ENCODE results near the gene PNMA6E. TPM values are rescaled to one million over a fixed set of nuclear protein-coding genes. Genes with fewer than 3 reads are reported as not detected.

PNMA6E gene
- total RNA-seq, 4 donors from 2014 or later: not detected

DNA sequence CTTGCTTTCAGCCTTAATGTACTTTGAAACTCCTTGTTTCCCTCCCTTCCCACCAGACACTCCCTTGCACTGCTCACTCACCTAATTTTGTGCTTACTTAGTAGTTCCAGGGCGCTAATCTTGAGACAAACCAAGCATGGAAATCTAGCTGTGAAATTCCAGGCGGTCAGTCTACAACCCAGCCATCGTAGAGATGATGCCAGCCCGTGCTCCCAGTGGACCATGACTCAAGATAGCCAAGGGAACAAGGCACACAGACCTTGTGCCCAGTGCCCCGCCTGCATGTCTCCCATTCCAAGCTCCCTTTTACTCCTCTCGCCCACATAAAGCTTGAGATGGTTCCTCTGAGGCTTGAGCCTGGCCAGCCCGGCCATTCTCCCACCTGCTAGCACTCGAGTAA is 33.7 kb upstream of the PNMA6E start:
- TF ChIP-seq POLR2A (IDR thresholded peaks at IDR 0.05) (no peak), EP300 (IDR thresholded peaks at IDR 0.05) (no peak)
- TF ChIP-seq, protein P1, sequence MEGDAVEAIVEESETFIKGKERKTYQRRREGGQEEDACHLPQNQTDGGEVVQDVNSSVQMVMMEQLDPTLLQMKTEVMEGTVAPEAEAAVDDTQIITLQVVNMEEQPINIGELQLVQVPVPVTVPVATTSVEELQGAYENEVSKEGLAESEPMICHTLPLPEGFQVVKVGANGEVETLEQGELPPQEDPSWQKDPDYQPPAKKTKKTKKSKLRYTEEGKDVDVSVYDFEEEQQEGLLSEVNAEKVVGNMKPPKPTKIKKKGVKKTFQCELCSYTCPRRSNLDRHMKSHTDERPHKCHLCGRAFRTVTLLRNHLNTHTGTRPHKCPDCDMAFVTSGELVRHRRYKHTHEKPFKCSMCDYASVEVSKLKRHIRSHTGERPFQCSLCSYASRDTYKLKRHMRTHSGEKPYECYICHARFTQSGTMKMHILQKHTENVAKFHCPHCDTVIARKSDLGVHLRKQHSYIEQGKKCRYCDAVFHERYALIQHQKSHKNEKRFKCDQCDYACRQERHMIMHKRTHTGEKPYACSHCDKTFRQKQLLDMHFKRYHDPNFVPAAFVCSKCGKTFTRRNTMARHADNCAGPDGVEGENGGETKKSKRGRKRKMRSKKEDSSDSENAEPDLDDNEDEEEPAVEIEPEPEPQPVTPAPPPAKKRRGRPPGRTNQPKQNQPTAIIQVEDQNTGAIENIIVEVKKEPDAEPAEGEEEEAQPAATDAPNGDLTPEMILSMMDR (IDR thresholded peaks at IDR 0.05): no peak
- H3K4me3 ChIP-seq: no peak overlapping the region
- no peaks in the 10 kb centered on the region for H3K36me3 ChIP-seq
- 75 to 82% methylated on average over 8 of the region's 8 CpGs for WGBS, 2 donors
- no peak for DNase-seq (ENCODE audit: low spot score in 2 of 2)
- H3K9me3 ChIP-seq: no peaks in the 10 kb centered on the region
- H3K27ac ChIP-seq: no peak overlapping the region
- H3K27me3 ChIP-seq: peaks cover 0 to 4% of the 10 kb centered on the region in 2 donors
- H3K4me1 ChIP-seq: no peaks in the 10 kb centered on the region

DNA sequence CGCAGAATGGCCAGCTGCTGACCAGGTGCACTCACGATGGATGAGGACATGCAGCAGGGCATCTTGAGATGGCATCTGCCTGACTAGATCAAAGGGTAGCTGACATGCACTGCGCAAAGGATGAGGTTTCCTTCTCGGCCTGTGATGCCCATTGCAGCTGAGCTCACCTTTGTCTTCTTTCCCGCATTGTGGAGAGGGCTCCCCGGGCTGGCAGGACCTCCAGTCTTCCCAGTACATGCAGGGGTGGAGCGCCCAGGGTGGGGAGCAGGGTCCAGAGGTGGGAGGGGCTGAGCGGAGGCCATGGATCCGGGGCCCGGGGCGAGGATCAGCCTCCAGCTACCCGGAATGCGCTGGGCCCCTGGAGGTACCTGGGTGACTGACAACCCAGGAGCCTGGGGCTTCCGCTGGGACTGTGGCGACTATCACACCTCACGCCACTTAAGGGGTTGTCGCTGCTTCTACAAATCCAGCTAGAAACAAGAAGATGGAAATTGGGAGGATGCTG is 32.7 kb upstream of the PNMA6E start:
- H3K36me3 ChIP-seq: no peaks in the 10 kb centered on the region
- H3K4me3 ChIP-seq: no peak overlapping the region
- H3K27ac ChIP-seq: no peak overlapping the region
- WGBS, 2 donors: 89 to 95% methylated on average over 10 to 17 of the region's 17 CpGs
- peaks cover 0 to 4% of the 10 kb centered on the region in 2 donors for H3K27me3 ChIP-seq
- no peaks in the 10 kb centered on the region for H3K9me3 ChIP-seq
- no peaks in the 10 kb centered on the region for H3K4me1 ChIP-seq
- DNase-seq (ENCODE audit: low spot score in 2 of 2): no peak
- TF ChIP-seq POLR2A (IDR thresholded peaks at IDR 0.05): no peak
- no peak for TF ChIP-seq EP300 (IDR thresholded peaks at IDR 0.05)
- TF ChIP-seq, protein P1 (IDR thresholded peaks at IDR 0.05): no peak

GRCh38 chrX:153433161-153433680 is 32.1 kb upstream of the PNMA6E start:
- TF ChIP-seq POLR2A (IDR thresholded peaks at IDR 0.05): no peak
- Histone ChIP-seq H3K4me3 (no peak overlapping the region), H3K27ac (no peak overlapping the region), H3K27me3 (peaks cover 0 to 4% of the 10 kb centered on the region in 2 donors), H3K9me3 (no peaks in the 10 kb centered on the region), H3K4me1 (no peaks in the 10 kb centered on the region), H3K36me3 (no peaks in the 10 kb centered on the region)
- no peak for DNase-seq (ENCODE audit: low spot score in 2 of 2)
- WGBS, 2 donors: 76 to 100% methylated on average over 2 to 10 of the region's 12 CpGs

- H3K4me1 ChIP-seq: no peaks in the 10 kb centered on the region
- TF ChIP-seq, protein P1 (IDR thresholded peaks at IDR 0.05): no peak
- TF ChIP-seq EP300 (IDR thresholded peaks at IDR 0.05) (no peak), POLR2A (IDR thresholded peaks at IDR 0.05) (no peak)
- H3K27me3 ChIP-seq: peaks cover 0 to 4% of the 10 kb centered on the region in 2 donors
- no peak overlapping the region for H3K27ac ChIP-seq
- 85 to 86% methylated on average over 5 to 6 of the region's 6 CpGs for WGBS, 2 donors
- H3K9me3 ChIP-seq: no peaks in the 10 kb centered on the region
- no peak overlapping the region for H3K4me3 ChIP-seq
- DNase-seq (ENCODE audit: low spot score in 2 of 2): no peak
- no peaks in the 10 kb centered on the region for H3K36me3 ChIP-seq
Measured at GRCh38 chrX:153430796-153431195, 29.6 kb upstream of the PNMA6E start.

DNA sequence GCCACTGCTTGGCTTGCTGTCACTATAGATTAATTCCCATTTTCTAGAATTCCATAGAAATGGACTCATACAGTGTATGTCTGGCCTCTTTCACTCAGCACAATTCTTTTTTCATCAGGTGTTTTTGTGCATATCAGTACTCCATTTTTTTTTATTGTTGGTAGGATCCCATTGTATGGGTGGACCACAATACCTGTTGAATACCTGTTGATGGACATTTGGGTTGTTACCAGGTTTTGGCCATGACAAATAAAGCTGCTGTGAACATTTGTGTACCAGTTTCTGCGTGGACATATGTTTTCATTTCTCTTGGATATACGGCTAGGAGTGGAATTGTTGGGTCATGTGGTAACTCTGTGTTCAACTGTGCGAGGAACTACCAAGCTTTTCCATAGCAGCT is 25.1 kb upstream of the PNMA6E start:
- no peak overlapping the region for H3K27ac ChIP-seq
- peaks cover 0 to 9% (median 0%) of the 10 kb centered on the region in 3 donors for H3K36me3 ChIP-seq
- 86 to 90% methylated on average over 3 of the region's 3 CpGs for WGBS, 2 donors
- TF ChIP-seq EP300 (IDR thresholded peaks at IDR 0.05) (no peak), POLR2A (IDR thresholded peaks at IDR 0.05) (no peak)
- TF ChIP-seq, protein P1 (IDR thresholded peaks at IDR 0.05): no peak
- no peak for DNase-seq (ENCODE audit: low spot score in 2 of 2)
- no peak overlapping the region for H3K4me3 ChIP-seq
- H3K9me3 ChIP-seq: no peaks in the 10 kb centered on the region
- no peaks in the 10 kb centered on the region for H3K27me3 ChIP-seq
- no peaks in the 10 kb centered on the region for H3K4me1 ChIP-seq
